ENCODE measurements around the gene SYT11. TPM values are rescaled to one million over a fixed set of nuclear protein-coding genes. Genes with fewer than 3 reads are reported as not detected.
"Not testable (repeated sequence)": the region's sequence is repeated elsewhere in the genome, so short reads cannot be mapped to it uniquely, and the experiment has no call there.

The SYT11 gene
- 10 to 100 TPM; 36.7 to 61.9 TPM for total RNA-seq

GRCh38 chr1:155859234-155859829 is at the start of gene SYT11:
SYT11 (plus strand) TSS chr1:155859567; CDS start chr1:155859762, 195 bp downstream.
- Mint-ChIP-seq H3K36me3 (ENCODE audit: low read depth) (peaks cover 54% of the 10 kb centered on the region), H3K27me3 (no peaks in the 10 kb centered on the region), H3K4me3 (peak within 1 kb of the TSS; percentile 91), H3K9me3 (no peaks in the 10 kb centered on the region), H3K27ac (peak within 1 kb of the TSS; percentile 96), H3K4me1 (peaks cover 10% of the 10 kb centered on the region)
- peak; percentile 79 for ATAC-seq (replicated peaks)

- Mint-ChIP-seq H3K4me1 (no peaks in the 10 kb centered on the region), H3K27me3 (no peaks in the 10 kb centered on the region), H3K36me3 (ENCODE audit: low read depth) (peaks cover 88% of the 10 kb centered on the region), H3K4me3 (no peak overlapping the region), H3K9me3 (no peaks in the 10 kb centered on the region), H3K27ac (no peak overlapping the region)
- ATAC-seq (replicated peaks) = no peak
Observed at GRCh38 chr1:155812878-155813277, 46.5 kb upstream of the SYT11 start.

GRCh38 chr1:155813672-155814071 is 45.7 kb upstream of the SYT11 start:
- Mint-ChIP-seq H3K27me3 (no peaks in the 10 kb centered on the region), H3K9me3 (no peaks in the 10 kb centered on the region), H3K27ac (peak overlapping the region; percentile 8), H3K36me3 (ENCODE audit: low read depth) (peaks cover 88% of the 10 kb centered on the region), H3K4me1 (no peaks in the 10 kb centered on the region), H3K4me3 (no peak overlapping the region)
- ATAC-seq (replicated peaks) = no peak

- Mint-ChIP-seq H3K4me1 (no peaks in the 10 kb centered on the region), H3K4me3 (no peak overlapping the region), H3K27me3 (no peaks in the 10 kb centered on the region), H3K36me3 (ENCODE audit: low read depth) (peaks cover 95% of the 10 kb centered on the region), H3K27ac (no peak overlapping the region), H3K9me3 (no peaks in the 10 kb centered on the region)
- no peak for ATAC-seq (replicated peaks)
Observed at GRCh38 chr1:155816351-155816750, 43.0 kb upstream of the SYT11 start.

GRCh38 chr1:155827450-155827849 is 31.9 kb upstream of the SYT11 start:
- Mint-ChIP-seq H3K27me3 (no peaks in the 10 kb centered on the region), H3K9me3 (no peaks in the 10 kb centered on the region), H3K4me1 (no peaks in the 10 kb centered on the region), H3K27ac (no peak overlapping the region), H3K4me3 (no peak overlapping the region), H3K36me3 (ENCODE audit: low read depth) (peaks cover 59% of the 10 kb centered on the region)
- ATAC-seq (replicated peaks) = no peak

- no peak for ATAC-seq (replicated peaks)
- peaks cover 14% of the 10 kb centered on the region for H3K4me1 Mint-ChIP-seq
- H3K36me3 Mint-ChIP-seq (ENCODE audit: low read depth) = peaks cover 42% of the 10 kb centered on the region
- H3K27me3 Mint-ChIP-seq = no peaks in the 10 kb centered on the region
- H3K9me3 Mint-ChIP-seq = no peaks in the 10 kb centered on the region
- no peak overlapping the region for H3K27ac Mint-ChIP-seq
- H3K4me3 Mint-ChIP-seq = no peak overlapping the region
Observed at GRCh38 chr1:155831279-155831976, 27.9 kb upstream of the SYT11 start.

- peak overlapping the region; percentile 34 for H3K27ac Mint-ChIP-seq
- H3K4me3 Mint-ChIP-seq = no peak overlapping the region
- H3K4me1 Mint-ChIP-seq = peaks cover 24% of the 10 kb centered on the region
- H3K36me3 Mint-ChIP-seq (ENCODE audit: low read depth) = peaks cover 42% of the 10 kb centered on the region
- H3K27me3 Mint-ChIP-seq = no peaks in the 10 kb centered on the region
- no peak for ATAC-seq (replicated peaks)
- H3K9me3 Mint-ChIP-seq = no peaks in the 10 kb centered on the region
Observed at GRCh38 chr1:155833665-155834295, 25.6 kb upstream of the SYT11 start.

GRCh38 chr1:155834296-155834926 is 25.0 kb upstream of the SYT11 start:
- Mint-ChIP-seq H3K36me3 (ENCODE audit: low read depth) (peaks cover 41% of the 10 kb centered on the region), H3K4me3 (no peak overlapping the region)
- no peak for ATAC-seq (replicated peaks)

GRCh38 chr1:155834927-155835399 is 24.4 kb upstream of the SYT11 start:
- not testable (repeated sequence) for H3K27ac Mint-ChIP-seq; H3K27me3 Mint-ChIP-seq; H3K9me3 Mint-ChIP-seq; H3K4me3 Mint-ChIP-seq; ATAC-seq (replicated peaks)
- peaks cover 36% of the 10 kb centered on the region for H3K36me3 Mint-ChIP-seq (ENCODE audit: low read depth)
- H3K4me1 Mint-ChIP-seq = peaks cover 24% of the 10 kb centered on the region

More at GRCh38 chr1:155834296-155834926, 25.0 kb upstream of the SYT11 start:
- H3K4me1 Mint-ChIP-seq = peaks cover 24% of the 10 kb centered on the region
- H3K9me3 Mint-ChIP-seq = no peaks in the 10 kb centered on the region
- H3K27ac Mint-ChIP-seq = peak overlapping the region; percentile 34
- H3K27me3 Mint-ChIP-seq = no peaks in the 10 kb centered on the region

- no peak for ATAC-seq (replicated peaks)
- no peak overlapping the region for H3K27ac Mint-ChIP-seq
- no peak overlapping the region for H3K4me3 Mint-ChIP-seq
- H3K36me3 Mint-ChIP-seq (ENCODE audit: low read depth) = peaks cover 41% of the 10 kb centered on the region
- H3K9me3 Mint-ChIP-seq = no peaks in the 10 kb centered on the region
- H3K4me1 Mint-ChIP-seq = peaks cover 24% of the 10 kb centered on the region
- H3K27me3 Mint-ChIP-seq = no peaks in the 10 kb centered on the region
Observed at GRCh38 chr1:155835548-155835947, 23.8 kb upstream of the SYT11 start.

- no peaks in the 10 kb centered on the region for H3K9me3 Mint-ChIP-seq
- H3K4me1 Mint-ChIP-seq = peaks cover 35% of the 10 kb centered on the region
Observed at GRCh38 chr1:155840386-155840785, 19.0 kb upstream of the SYT11 start.

GRCh38 chr1:155844860-155845421 is 14.4 kb upstream of the SYT11 start:
- no peaks in the 10 kb centered on the region for H3K27me3 Mint-ChIP-seq
- H3K27ac Mint-ChIP-seq = no peak overlapping the region
- H3K4me1 Mint-ChIP-seq = peaks cover 33% of the 10 kb centered on the region
- H3K4me3 Mint-ChIP-seq = no peak overlapping the region
- peaks cover 83% of the 10 kb centered on the region for H3K36me3 Mint-ChIP-seq (ENCODE audit: low read depth)
- no peak for ATAC-seq (replicated peaks)
- H3K9me3 Mint-ChIP-seq = no peaks in the 10 kb centered on the region

More at GRCh38 chr1:155840386-155840785, 19.0 kb upstream of the SYT11 start:
- Mint-ChIP-seq H3K36me3 (ENCODE audit: low read depth) (peaks cover 62% of the 10 kb centered on the region), H3K4me3 (no peak overlapping the region), H3K27me3 (no peaks in the 10 kb centered on the region), H3K27ac (no peak overlapping the region)
- no peak for ATAC-seq (replicated peaks)

GRCh38 chr1:155847823-155848529 is 11.4 kb upstream of the SYT11 start:
- ATAC-seq (replicated peaks) = peak; percentile 87
- Mint-ChIP-seq H3K27me3 (no peaks in the 10 kb centered on the region), H3K9me3 (no peaks in the 10 kb centered on the region), H3K36me3 (ENCODE audit: low read depth) (peaks cover 97% of the 10 kb centered on the region), H3K27ac (peak overlapping the region; percentile 79), H3K4me3 (peak overlapping the region; percentile 59), H3K4me1 (peaks cover 46% of the 10 kb centered on the region)

- ATAC-seq (replicated peaks) = no peak
- no peaks in the 10 kb centered on the region for H3K9me3 Mint-ChIP-seq
- H3K36me3 Mint-ChIP-seq (ENCODE audit: low read depth) = peaks cover 97% of the 10 kb centered on the region
- H3K4me1 Mint-ChIP-seq = peaks cover 28% of the 10 kb centered on the region
- H3K27me3 Mint-ChIP-seq = no peaks in the 10 kb centered on the region
- peak overlapping the region; percentile 37 for H3K27ac Mint-ChIP-seq
- peak overlapping the region; percentile 43 for H3K4me3 Mint-ChIP-seq
Observed at GRCh38 chr1:155850345-155850744, 9.0 kb upstream of the SYT11 start.
